Neural cell (in vitro differentiated cells): ENCODE results near the gene LGALS3.

ENCODE experiments used
- EP300 ChIP-seq: fragments of 450-650 bp; conservative IDR thresholded peaks from 2 replicates; pipeline ENCODE4 v1.6.1; 2014; ENCODE audit warnings: antibody characterized with exemption, mild to moderate bottlenecking, moderate library complexity; ENCODE audit not compliant: poor library complexity, severe bottlenecking
- EZH2 ChIP-seq: fragments of 200-600, 300-800 bp; shearing (Covaris generic), sonication (generic); IDR thresholded peaks from 2 replicates; pipeline ENCODE4 v1.6.1; 2014; ENCODE audit warnings: antibody characterized with exemption, low read length, borderline replicate concordance, mild to moderate bottlenecking; ENCODE audit not compliant: insufficient read depth, poor library complexity, severe bottlenecking
- MXI1 ChIP-seq: fragments of 450-650 bp; conservative IDR thresholded peaks from 2 replicates; pipeline ENCODE4 v1.6.1; 2014; ENCODE audit warnings: antibody characterized with exemption, mild to moderate bottlenecking; ENCODE audit not compliant: poor library complexity, severe bottlenecking
- POLR2AphosphoS5 ChIP-seq: IDR thresholded peaks from 2 replicates; pipeline ENCODE4 v1.6.1; 2012
- RAD21 ChIP-seq: fragments of 450-650 bp; conservative IDR thresholded peaks from 2 replicates; pipeline ENCODE4 v1.6.1; 2014; ENCODE audit warnings: antibody characterized with exemption, mild to moderate bottlenecking, moderate library complexity
- SMC3 ChIP-seq: fragments of 450-650 bp; conservative IDR thresholded peaks from 2 replicates; pipeline ENCODE4 v1.6.1; 2014; ENCODE audit warnings: antibody characterized with exemption, mild to moderate bottlenecking, moderate library complexity; ENCODE audit not compliant: poor library complexity
- TAF1 ChIP-seq: IDR thresholded peaks from 2 replicates; pipeline ENCODE4 v1.6.1; 2012; ENCODE audit warnings: low read depth
- TF ChIP-seq, protein P1 (sequence below): fragments of 450-650 bp; IDR thresholded peaks from 2 replicates; pipeline ENCODE4 v1.5.1; 2014; ENCODE audit warnings: antibody characterized with exemption, mild to moderate bottlenecking, moderate library complexity; ENCODE audit not compliant: poor library complexity, severe bottlenecking
- TF ChIP-seq, protein P2 (sequence below): IDR thresholded peaks from 2 replicates; pipeline ENCODE4 v1.6.1; 2012; ENCODE audit warnings: borderline replicate concordance

DNA sequence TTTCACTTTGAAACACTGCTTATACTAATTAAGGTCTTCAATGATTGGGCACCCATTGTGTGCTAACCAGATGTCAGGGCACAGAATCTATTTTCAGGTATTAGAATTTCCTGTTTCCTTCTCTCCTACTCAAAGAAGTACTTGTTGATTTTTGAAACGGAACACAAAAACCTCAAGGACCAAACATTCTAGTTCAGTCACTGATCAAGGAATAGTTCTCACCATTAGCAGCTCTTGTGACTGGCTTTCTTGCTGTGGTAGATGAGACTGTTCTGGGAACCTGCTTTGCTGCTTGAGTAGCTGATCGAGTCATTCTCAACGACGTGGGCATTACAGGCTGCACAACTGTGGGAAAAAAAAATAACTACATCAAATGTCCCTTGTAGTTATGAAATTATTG is 51.4 kb downstream of the LGALS3 start:
- TF ChIP-seq TAF1 (no peak), EP300 (no peak), RAD21 (no peak), SMC3 (no peak), POLR2AphosphoS5 (no peak), EZH2 (no peak), MXI1 (no peak)
- TF ChIP-seq, protein P1, sequence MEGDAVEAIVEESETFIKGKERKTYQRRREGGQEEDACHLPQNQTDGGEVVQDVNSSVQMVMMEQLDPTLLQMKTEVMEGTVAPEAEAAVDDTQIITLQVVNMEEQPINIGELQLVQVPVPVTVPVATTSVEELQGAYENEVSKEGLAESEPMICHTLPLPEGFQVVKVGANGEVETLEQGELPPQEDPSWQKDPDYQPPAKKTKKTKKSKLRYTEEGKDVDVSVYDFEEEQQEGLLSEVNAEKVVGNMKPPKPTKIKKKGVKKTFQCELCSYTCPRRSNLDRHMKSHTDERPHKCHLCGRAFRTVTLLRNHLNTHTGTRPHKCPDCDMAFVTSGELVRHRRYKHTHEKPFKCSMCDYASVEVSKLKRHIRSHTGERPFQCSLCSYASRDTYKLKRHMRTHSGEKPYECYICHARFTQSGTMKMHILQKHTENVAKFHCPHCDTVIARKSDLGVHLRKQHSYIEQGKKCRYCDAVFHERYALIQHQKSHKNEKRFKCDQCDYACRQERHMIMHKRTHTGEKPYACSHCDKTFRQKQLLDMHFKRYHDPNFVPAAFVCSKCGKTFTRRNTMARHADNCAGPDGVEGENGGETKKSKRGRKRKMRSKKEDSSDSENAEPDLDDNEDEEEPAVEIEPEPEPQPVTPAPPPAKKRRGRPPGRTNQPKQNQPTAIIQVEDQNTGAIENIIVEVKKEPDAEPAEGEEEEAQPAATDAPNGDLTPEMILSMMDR, result no peak
- TF ChIP-seq, protein P2, sequence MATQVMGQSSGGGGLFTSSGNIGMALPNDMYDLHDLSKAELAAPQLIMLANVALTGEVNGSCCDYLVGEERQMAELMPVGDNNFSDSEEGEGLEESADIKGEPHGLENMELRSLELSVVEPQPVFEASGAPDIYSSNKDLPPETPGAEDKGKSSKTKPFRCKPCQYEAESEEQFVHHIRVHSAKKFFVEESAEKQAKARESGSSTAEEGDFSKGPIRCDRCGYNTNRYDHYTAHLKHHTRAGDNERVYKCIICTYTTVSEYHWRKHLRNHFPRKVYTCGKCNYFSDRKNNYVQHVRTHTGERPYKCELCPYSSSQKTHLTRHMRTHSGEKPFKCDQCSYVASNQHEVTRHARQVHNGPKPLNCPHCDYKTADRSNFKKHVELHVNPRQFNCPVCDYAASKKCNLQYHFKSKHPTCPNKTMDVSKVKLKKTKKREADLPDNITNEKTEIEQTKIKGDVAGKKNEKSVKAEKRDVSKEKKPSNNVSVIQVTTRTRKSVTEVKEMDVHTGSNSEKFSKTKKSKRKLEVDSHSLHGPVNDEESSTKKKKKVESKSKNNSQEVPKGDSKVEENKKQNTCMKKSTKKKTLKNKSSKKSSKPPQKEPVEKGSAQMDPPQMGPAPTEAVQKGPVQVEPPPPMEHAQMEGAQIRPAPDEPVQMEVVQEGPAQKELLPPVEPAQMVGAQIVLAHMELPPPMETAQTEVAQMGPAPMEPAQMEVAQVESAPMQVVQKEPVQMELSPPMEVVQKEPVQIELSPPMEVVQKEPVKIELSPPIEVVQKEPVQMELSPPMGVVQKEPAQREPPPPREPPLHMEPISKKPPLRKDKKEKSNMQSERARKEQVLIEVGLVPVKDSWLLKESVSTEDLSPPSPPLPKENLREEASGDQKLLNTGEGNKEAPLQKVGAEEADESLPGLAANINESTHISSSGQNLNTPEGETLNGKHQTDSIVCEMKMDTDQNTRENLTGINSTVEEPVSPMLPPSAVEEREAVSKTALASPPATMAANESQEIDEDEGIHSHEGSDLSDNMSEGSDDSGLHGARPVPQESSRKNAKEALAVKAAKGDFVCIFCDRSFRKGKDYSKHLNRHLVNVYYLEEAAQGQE, result no peak
